Measurements from ENCODE around the gene POLG. TPM values are rescaled to one million over a fixed set of nuclear protein-coding genes. Genes with fewer than 3 reads are reported as not detected.
A peak's percentile ranks its signal among the peaks of the same experiment; 100 is the strongest.

The POLG gene
- total and polyA plus RNA-seq, 2 experiments from 2014 or later: 28.8 to 74.1 TPM

DNA sequence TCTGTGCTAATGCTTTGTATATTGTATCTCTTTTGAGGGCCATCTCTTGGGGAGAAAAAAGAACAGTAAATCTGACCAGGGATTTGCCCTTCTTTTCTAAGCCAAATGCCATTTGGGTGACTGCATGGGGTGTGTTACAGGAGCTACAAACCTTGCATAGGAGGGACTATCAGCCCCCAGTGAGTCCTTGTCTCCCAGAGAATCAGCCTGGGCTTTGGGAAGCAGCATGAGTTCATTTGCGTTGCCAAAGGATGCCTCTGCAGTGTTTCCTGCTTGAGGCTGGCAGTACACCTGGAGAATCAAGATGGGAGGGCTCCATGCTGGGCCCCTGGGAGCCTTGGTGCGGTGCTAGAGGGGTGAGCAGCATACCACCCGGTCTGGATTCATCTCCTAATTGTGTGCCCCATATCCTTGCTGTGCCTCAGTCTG lies 49.6 kb upstream of the POLG start:
- Histone ChIP-seq H3K79me2 (replicated peaks; ENCODE audit: insufficient read depth) (no peaks in the 10 kb centered on the region), H4K20me1 (replicated peaks; ENCODE audit: insufficient read depth) (peaks cover 23% of the 10 kb centered on the region), H3K27me3 (ENCODE audit: insufficient read depth) (peaks cover 98% of the 10 kb centered on the region), H3K27ac (ENCODE audit: low read depth) (no peak overlapping the region), H3K4me1 (ENCODE audit: insufficient read depth) (peaks cover 30% of the 10 kb centered on the region), H3K4me3 (no peak overlapping the region), H3K9me2 (ENCODE audit: insufficient read depth) (no peaks in the 10 kb centered on the region), H2AFZ (no peak overlapping the region), H3K36me3 (ENCODE audit: insufficient read depth) (peaks cover 5% of the 10 kb centered on the region; the same call in 1 of the 2 replicates), H3F3A (replicated peaks; ENCODE audit: low read depth) (peaks cover 13% of the 10 kb centered on the region; the same call in 1 of the 2 replicates), H3K4me2 (no peak overlapping the region; the same call in 1 of the 2 replicates)
- TF ChIP-seq POLR2AphosphoS5 (IDR thresholded peaks at IDR 0.05; ENCODE audit: low read depth) (no peak), STAT1 (IDR thresholded peaks at IDR 0.05; ENCODE audit: unreplicated experiment) (no peak), CREB1 (CRISPR knock-in tag; IDR thresholded peaks at IDR 0.05; ENCODE audit: low read depth) (no peak), EZH2 (IDR thresholded peaks at IDR 0.05; ENCODE audit: low read depth, unreplicated experiment) (peak; percentile 29)
- TF ChIP-seq, protein P1, sequence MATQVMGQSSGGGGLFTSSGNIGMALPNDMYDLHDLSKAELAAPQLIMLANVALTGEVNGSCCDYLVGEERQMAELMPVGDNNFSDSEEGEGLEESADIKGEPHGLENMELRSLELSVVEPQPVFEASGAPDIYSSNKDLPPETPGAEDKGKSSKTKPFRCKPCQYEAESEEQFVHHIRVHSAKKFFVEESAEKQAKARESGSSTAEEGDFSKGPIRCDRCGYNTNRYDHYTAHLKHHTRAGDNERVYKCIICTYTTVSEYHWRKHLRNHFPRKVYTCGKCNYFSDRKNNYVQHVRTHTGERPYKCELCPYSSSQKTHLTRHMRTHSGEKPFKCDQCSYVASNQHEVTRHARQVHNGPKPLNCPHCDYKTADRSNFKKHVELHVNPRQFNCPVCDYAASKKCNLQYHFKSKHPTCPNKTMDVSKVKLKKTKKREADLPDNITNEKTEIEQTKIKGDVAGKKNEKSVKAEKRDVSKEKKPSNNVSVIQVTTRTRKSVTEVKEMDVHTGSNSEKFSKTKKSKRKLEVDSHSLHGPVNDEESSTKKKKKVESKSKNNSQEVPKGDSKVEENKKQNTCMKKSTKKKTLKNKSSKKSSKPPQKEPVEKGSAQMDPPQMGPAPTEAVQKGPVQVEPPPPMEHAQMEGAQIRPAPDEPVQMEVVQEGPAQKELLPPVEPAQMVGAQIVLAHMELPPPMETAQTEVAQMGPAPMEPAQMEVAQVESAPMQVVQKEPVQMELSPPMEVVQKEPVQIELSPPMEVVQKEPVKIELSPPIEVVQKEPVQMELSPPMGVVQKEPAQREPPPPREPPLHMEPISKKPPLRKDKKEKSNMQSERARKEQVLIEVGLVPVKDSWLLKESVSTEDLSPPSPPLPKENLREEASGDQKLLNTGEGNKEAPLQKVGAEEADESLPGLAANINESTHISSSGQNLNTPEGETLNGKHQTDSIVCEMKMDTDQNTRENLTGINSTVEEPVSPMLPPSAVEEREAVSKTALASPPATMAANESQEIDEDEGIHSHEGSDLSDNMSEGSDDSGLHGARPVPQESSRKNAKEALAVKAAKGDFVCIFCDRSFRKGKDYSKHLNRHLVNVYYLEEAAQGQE (IDR thresholded peaks at IDR 0.05; ENCODE audit: unreplicated experiment): no peak
- TF ChIP-seq, protein P2, sequence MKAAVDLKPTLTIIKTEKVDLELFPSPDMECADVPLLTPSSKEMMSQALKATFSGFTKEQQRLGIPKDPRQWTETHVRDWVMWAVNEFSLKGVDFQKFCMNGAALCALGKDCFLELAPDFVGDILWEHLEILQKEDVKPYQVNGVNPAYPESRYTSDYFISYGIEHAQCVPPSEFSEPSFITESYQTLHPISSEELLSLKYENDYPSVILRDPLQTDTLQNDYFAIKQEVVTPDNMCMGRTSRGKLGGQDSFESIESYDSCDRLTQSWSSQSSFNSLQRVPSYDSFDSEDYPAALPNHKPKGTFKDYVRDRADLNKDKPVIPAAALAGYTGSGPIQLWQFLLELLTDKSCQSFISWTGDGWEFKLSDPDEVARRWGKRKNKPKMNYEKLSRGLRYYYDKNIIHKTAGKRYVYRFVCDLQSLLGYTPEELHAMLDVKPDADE (IDR thresholded peaks at IDR 0.05): no peak
- H3K4me3 Mint-ChIP-seq: no peak overlapping the region
- ATAC-seq: peak; percentile 64
- DNase-seq (ENCODE audit: low spot score): peak; percentile 39
- H3K27me3 Mint-ChIP-seq (ENCODE audit: insufficient read depth, low read depth, poor library complexity): peaks cover 85% of the 10 kb centered on the region
- no peaks in the 10 kb centered on the region for H3K9me3 Mint-ChIP-seq
- H3K4me1 Mint-ChIP-seq: peaks cover 31% of the 10 kb centered on the region
- H3K27ac Mint-ChIP-seq: no peak overlapping the region
- no peaks in the 10 kb centered on the region; the same call in 2 of the 3 replicates for H3K36me3 Mint-ChIP-seq (ENCODE audit: low read depth)

DNA sequence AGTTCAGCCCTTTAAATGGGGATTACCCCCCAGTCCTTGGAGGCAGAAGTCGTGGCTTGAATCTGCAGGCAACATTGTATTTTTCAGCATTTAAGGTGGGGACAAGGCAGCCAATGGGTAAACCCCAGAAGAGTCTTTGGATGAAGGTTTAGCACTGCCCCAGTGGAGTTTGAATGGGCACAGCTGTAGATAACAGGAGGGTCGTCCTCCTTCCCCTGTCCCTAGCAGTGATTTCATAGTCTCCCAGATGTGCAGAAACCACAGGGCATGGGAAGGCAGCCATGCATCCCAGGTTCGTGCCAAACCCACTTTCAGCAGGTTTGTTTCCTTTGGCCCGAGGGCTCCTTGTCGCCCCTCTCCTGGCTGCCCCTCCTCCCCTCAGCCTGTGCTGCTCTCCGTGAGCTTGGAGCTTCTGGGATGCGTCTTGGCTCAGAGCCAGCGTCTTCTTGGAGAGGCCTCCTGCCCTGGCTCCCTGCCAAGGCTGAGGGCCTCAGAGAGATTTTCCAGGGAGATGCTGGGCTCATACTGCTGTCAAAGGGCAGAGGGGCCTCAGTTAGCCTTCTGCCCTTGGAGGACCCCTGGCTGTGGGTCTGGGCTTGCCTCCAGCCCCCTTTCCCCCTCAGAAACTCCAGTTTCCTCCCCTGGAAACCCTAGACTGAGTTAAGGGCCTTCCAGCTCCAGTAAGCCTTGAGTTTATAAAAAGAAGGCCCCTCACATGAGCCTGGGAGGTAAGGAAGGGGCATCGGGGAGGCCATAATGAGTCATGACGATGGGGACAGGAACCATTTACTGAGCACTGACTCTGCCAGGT lies 48.9 kb upstream of the POLG start:
- no peak overlapping the region for H3K4me3 ChIP-seq
- H3K4me2 ChIP-seq: no peak overlapping the region; the same call in 1 of the 2 replicates
- H3K9me3 Mint-ChIP-seq: no peaks in the 10 kb centered on the region
- H3K4me1 Mint-ChIP-seq: peaks cover 26% of the 10 kb centered on the region
- peaks cover 5% of the 10 kb centered on the region; the same call in 1 of the 2 replicates for H3K36me3 ChIP-seq (ENCODE audit: insufficient read depth)
- H3F3A ChIP-seq (replicated peaks; ENCODE audit: low read depth): peaks cover 13% of the 10 kb centered on the region; the same call in 1 of the 2 replicates
- no peaks in the 10 kb centered on the region; the same call in 2 of the 3 replicates for H3K36me3 Mint-ChIP-seq (ENCODE audit: low read depth)
- H3K79me2 ChIP-seq (replicated peaks; ENCODE audit: insufficient read depth): no peaks in the 10 kb centered on the region
- ATAC-seq: peak; percentile 34
- peaks cover 24% of the 10 kb centered on the region for H3K4me1 ChIP-seq (ENCODE audit: insufficient read depth)
- H3K9me2 ChIP-seq (ENCODE audit: insufficient read depth): no peaks in the 10 kb centered on the region
- no peak overlapping the region for H3K27ac ChIP-seq (ENCODE audit: low read depth)
- no peak overlapping the region for H3K27ac Mint-ChIP-seq
- peaks cover 23% of the 10 kb centered on the region for H4K20me1 ChIP-seq (replicated peaks; ENCODE audit: insufficient read depth)
- no peak overlapping the region for H2AFZ ChIP-seq
- no peak overlapping the region; the same call in 2 of the 3 replicates for H3K4me3 Mint-ChIP-seq
- H3K27me3 Mint-ChIP-seq (ENCODE audit: insufficient read depth, low read depth, poor library complexity): peaks cover 85% of the 10 kb centered on the region
- H3K27me3 ChIP-seq (ENCODE audit: insufficient read depth): peaks cover 98% of the 10 kb centered on the region
- no peak for DNase-seq (ENCODE audit: low spot score)
- TF ChIP-seq JUNB (IDR thresholded peaks at IDR 0.05; ENCODE audit: unreplicated experiment) (no peak), EZH2phosphoT487 (IDR thresholded peaks at IDR 0.05; ENCODE audit: unreplicated experiment) (no peak)
- TF ChIP-seq, protein P3, sequence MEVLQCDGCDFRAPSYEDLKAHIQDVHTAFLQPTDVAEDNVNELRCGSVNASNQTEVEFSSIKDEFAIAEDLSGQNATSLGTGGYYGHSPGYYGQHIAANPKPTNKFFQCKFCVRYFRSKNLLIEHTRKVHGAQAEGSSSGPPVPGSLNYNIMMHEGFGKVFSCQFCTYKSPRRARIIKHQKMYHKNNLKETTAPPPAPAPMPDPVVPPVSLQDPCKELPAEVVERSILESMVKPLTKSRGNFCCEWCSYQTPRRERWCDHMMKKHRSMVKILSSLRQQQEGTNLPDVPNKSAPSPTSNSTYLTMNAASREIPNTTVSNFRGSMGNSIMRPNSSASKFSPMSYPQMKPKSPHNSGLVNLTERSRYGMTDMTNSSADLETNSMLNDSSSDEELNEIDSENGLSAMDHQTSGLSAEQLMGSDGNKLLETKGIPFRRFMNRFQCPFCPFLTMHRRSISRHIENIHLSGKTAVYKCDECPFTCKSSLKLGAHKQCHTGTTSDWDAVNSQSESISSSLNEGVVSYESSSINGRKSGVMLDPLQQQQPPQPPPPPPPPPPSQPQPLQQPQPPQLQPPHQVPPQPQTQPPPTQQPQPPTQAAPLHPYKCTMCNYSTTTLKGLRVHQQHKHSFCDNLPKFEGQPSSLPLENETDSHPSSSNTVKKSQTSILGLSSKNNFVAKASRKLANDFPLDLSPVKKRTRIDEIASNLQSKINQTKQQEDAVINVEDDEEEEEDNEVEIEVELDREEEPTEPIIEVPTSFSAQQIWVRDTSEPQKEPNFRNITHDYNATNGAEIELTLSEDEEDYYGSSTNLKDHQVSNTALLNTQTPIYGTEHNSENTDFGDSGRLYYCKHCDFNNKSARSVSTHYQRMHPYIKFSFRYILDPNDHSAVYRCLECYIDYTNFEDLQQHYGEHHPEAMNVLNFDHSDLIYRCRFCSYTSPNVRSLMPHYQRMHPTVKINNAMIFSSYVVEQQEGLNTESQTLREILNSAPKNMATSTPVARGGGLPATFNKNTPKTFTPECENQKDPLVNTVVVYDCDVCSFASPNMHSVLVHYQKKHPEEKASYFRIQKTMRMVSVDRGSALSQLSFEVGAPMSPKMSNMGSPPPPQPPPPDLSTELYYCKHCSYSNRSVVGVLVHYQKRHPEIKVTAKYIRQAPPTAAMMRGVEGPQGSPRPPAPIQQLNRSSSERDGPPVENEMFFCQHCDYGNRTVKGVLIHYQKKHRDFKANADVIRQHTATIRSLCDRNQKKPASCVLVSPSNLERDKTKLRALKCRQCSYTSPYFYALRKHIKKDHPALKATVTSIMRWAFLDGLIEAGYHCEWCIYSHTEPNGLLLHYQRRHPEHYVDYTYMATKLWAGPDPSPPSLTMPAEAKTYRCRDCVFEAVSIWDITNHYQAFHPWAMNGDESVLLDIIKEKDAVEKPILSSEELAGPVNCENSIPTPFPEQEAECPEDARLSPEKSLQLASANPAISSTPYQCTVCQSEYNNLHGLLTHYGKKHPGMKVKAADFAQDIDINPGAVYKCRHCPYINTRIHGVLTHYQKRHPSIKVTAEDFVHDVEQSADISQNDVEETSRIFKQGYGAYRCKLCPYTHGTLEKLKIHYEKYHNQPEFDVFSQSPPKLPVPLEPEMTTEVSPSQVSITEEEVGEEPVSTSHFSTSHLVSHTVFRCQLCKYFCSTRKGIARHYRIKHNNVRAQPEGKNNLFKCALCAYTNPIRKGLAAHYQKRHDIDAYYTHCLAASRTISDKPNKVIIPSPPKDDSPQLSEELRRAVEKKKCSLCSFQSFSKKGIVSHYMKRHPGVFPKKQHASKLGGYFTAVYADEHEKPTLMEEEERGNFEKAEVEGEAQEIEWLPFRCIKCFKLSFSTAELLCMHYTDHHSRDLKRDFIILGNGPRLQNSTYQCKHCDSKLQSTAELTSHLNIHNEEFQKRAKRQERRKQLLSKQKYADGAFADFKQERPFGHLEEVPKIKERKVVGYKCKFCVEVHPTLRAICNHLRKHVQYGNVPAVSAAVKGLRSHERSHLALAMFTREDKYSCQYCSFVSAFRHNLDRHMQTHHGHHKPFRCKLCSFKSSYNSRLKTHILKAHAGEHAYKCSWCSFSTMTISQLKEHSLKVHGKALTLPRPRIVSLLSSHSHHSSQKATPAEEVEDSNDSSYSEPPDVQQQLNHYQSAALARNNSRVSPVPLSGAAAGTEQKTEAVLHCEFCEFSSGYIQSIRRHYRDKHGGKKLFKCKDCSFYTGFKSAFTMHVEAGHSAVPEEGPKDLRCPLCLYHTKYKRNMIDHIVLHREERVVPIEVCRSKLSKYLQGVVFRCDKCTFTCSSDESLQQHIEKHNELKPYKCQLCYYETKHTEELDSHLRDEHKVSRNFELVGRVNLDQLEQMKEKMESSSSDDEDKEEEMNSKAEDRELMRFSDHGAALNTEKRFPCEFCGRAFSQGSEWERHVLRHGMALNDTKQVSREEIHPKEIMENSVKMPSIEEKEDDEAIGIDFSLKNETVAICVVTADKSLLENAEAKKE (CRISPR knock-in tag; IDR thresholded peaks at IDR 0.05): no peak

Measured in GM23338 (cell line).